Karpas-422 (cell line): ENCODE data around the gene STRIP2. TPM values are rescaled to one million over a fixed set of nuclear protein-coding genes. Genes with fewer than 3 reads are reported as not detected.

Experiments used
- DNase-seq: peaks from one replicate; pipeline ENCODE4 v3.0.0-alpha.2; 2015
- H2AFZ ChIP-seq: fragments of 200-600 bp; sonication (generic); 2 replicates; pipeline ENCODE4 v1.6.1; 2014; ENCODE audit warnings: antibody characterized with exemption, low read length, mixed read lengths
- H3K27ac ChIP-seq: fragments of 200-600 bp; sonication (generic); 2 replicates; pipeline ENCODE4 v1.5.1; 2014; ENCODE audit warnings: mild to moderate bottlenecking, low read length, moderate library complexity
- H3K27me3 ChIP-seq: fragments of 200-600 bp; sonication (generic); 2 replicates; pipeline ENCODE4 v1.6.1; 2014; ENCODE audit warnings: low read length, mixed read lengths
- H3K36me3 ChIP-seq: fragments of 200-600 bp; sonication (generic); 2 replicates; pipeline ENCODE4 v1.6.1; 2014; ENCODE audit warnings: low read length, mixed read lengths; ENCODE audit not compliant: insufficient read depth
- H3K4me1 ChIP-seq: fragments of 200-600 bp; sonication (generic); 2 replicates; pipeline ENCODE4 v1.6.1; 2014; ENCODE audit warnings: mild to moderate bottlenecking, low read length, mixed read lengths
- H3K4me2 ChIP-seq: fragments of 200-600 bp; sonication (generic); 2 replicates; pipeline ENCODE4 v1.6.1; 2014; ENCODE audit warnings: low read length, low read depth, mild to moderate bottlenecking; ENCODE audit not compliant: poor library complexity, severe bottlenecking
- H3K4me3 ChIP-seq: fragments of 200-600 bp; sonication (generic); 2 replicates; pipeline ENCODE4 v1.5.1; 2014; ENCODE audit warnings: mild to moderate bottlenecking, antibody characterized with exemption, low read length, mixed read lengths
- H3K79me2 ChIP-seq: fragments of 200-600 bp; sonication (generic); 2 replicates; pipeline ENCODE4 v1.6.1; 2014; ENCODE audit warnings: mild to moderate bottlenecking, low read length, mixed read lengths
- H3K9ac ChIP-seq: fragments of 200-600 bp; sonication (generic); 2 replicates; pipeline ENCODE4 v1.6.0; 2014; ENCODE audit warnings: low read length
- H3K9me2 ChIP-seq: fragments of 200-600 bp; sonication (generic), shearing (Covaris generic); replicated peaks from 2 replicates; pipeline ENCODE4 v1.6.0; 2014; ENCODE audit warnings: mild to moderate bottlenecking, low read length, moderate library complexity; ENCODE audit not compliant: insufficient read depth
- H3K9me3 ChIP-seq: fragments of 300-700, 200-600 bp; sonication (generic); 2 replicates; pipeline ENCODE4 v1.6.1; 2014; ENCODE audit warnings: low read length, mixed read lengths
- H4K20me1 ChIP-seq: fragments of 200-600 bp; sonication (generic); 2 replicates; pipeline ENCODE4 v1.6.1; 2014; ENCODE audit warnings: mild to moderate bottlenecking, antibody characterized with exemption, low read length, low read depth; ENCODE audit not compliant: insufficient read depth
- total RNA-seq: library from RNA; depleted of rRNA; stranded (reverse); fragments of >200 nt; shearing (Covaris generic); gene quantifications from 2 replicates; pipeline ENCODE4 v1.2.3, GENCODE V29; 2014; ENCODE audit warnings: low replicate concordance

Gene STRIP2
- total RNA-seq, 1 experiment from 2014 or later, result 0.15 TPM

- H3K36me3 ChIP-seq, result no peaks in the 10 kb centered on the region
- H3K4me2 ChIP-seq, result no peak overlapping the region
- H3K27ac ChIP-seq, result no peak overlapping the region
- no peak overlapping the region for H2AFZ ChIP-seq
- no peak overlapping the region for H3K4me3 ChIP-seq
- no peaks in the 10 kb centered on the region for H3K9me2 ChIP-seq
- no peaks in the 10 kb centered on the region for H3K4me1 ChIP-seq
- H3K9me3 ChIP-seq, result no peaks in the 10 kb centered on the region
- DNase-seq, result no peak
- no peak overlapping the region for H3K9ac ChIP-seq
- H3K27me3 ChIP-seq, result no peaks in the 10 kb centered on the region
- H3K79me2 ChIP-seq, result no peaks in the 10 kb centered on the region
- H4K20me1 ChIP-seq, result no peaks in the 10 kb centered on the region
Observed at GRCh38 chr7:129512192-129512591, 78.0 kb downstream of the STRIP2 start.

DNA sequence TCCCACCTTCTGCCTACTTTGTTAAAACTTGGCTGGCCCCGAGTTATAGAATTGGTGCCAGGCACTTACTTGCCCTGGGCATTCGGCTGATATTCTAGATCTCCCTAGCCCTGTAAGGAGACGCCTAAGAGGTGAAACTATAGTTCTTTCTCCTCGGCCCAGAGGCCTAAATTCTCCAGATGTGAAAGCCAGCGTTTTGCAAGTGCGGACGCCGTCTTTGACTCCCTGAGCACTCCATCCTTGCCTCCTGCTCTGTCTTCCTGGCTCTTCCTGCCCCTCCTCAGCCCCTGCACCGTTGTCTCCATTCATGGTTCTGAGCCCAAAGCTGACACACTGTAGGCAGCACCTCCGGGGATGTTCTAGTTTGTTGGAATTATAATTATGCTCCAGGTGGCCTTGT lies 79.3 kb downstream of the STRIP2 start:
- no peaks in the 10 kb centered on the region for H3K9me2 ChIP-seq
- H3K36me3 ChIP-seq, result no peaks in the 10 kb centered on the region
- no peaks in the 10 kb centered on the region for H4K20me1 ChIP-seq
- H3K4me1 ChIP-seq, result no peaks in the 10 kb centered on the region
- H3K9me3 ChIP-seq, result no peaks in the 10 kb centered on the region
- no peaks in the 10 kb centered on the region for H3K79me2 ChIP-seq
- H3K27ac ChIP-seq, result no peak overlapping the region
- DNase-seq, result no peak
- no peak overlapping the region for H3K4me3 ChIP-seq
- H3K27me3 ChIP-seq, result no peaks in the 10 kb centered on the region
- H3K4me2 ChIP-seq, result no peak overlapping the region
- no peak overlapping the region for H3K9ac ChIP-seq
- no peak overlapping the region for H2AFZ ChIP-seq

GRCh38 chr7:129514683-129515082 lies 80.5 kb downstream of the STRIP2 start:
- Histone ChIP-seq H3K79me2 (no peaks in the 10 kb centered on the region), H3K36me3 (no peaks in the 10 kb centered on the region), H3K9ac (no peak overlapping the region), H3K27ac (no peak overlapping the region), H3K9me2 (no peaks in the 10 kb centered on the region), H4K20me1 (no peaks in the 10 kb centered on the region), H3K27me3 (no peaks in the 10 kb centered on the region), H2AFZ (no peak overlapping the region), H3K4me1 (no peaks in the 10 kb centered on the region), H3K9me3 (no peaks in the 10 kb centered on the region), H3K4me3 (no peak overlapping the region), H3K4me2 (no peak overlapping the region)
- DNase-seq, result no peak

GRCh38 chr7:129515381-129515780 lies 81.1 kb downstream of the STRIP2 start:
- H4K20me1 ChIP-seq, result no peaks in the 10 kb centered on the region
- no peak overlapping the region for H3K27ac ChIP-seq
- no peaks in the 10 kb centered on the region for H3K79me2 ChIP-seq
- H3K4me2 ChIP-seq, result no peak overlapping the region
- no peak overlapping the region for H3K4me3 ChIP-seq
- H3K27me3 ChIP-seq, result no peaks in the 10 kb centered on the region
- no peaks in the 10 kb centered on the region for H3K36me3 ChIP-seq
- no peak for DNase-seq
- no peak overlapping the region for H2AFZ ChIP-seq
- H3K9me3 ChIP-seq, result no peaks in the 10 kb centered on the region
- no peaks in the 10 kb centered on the region for H3K9me2 ChIP-seq
- no peaks in the 10 kb centered on the region for H3K4me1 ChIP-seq
- H3K9ac ChIP-seq, result no peak overlapping the region

GRCh38 chr7:129517931-129518330 lies 83.7 kb downstream of the STRIP2 start:
- no peaks in the 10 kb centered on the region for H3K79me2 ChIP-seq
- H3K9me3 ChIP-seq, result no peaks in the 10 kb centered on the region
- no peaks in the 10 kb centered on the region for H3K36me3 ChIP-seq
- no peak overlapping the region for H3K4me2 ChIP-seq
- DNase-seq, result no peak
- no peak overlapping the region for H2AFZ ChIP-seq
- no peaks in the 10 kb centered on the region for H3K27me3 ChIP-seq
- no peak overlapping the region for H3K9ac ChIP-seq
- no peak overlapping the region for H3K4me3 ChIP-seq
- H3K9me2 ChIP-seq, result no peaks in the 10 kb centered on the region
- no peaks in the 10 kb centered on the region for H3K4me1 ChIP-seq
- no peak overlapping the region for H3K27ac ChIP-seq
- no peaks in the 10 kb centered on the region for H4K20me1 ChIP-seq

DNA sequence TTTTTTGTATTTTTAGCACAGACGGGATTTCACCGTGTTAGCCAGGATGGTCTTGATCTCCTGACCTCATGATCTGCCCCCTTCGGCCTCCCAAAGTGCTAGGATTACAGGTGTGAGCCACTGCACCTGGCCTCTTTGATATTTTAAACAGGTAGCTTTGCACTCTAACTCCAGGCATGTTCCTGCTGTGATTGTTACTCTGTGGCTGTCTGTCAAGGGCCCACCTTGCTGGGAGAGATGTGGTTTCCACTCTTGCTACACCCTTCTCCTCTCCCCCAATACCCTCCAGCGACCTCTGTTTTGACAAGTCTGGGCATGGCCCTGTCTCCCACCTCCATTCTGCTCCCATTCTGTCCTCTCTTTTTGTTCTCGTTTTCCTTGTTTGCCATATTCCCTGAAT lies 85.2 kb downstream of the STRIP2 start:
- Histone ChIP-seq H3K79me2 (no peaks in the 10 kb centered on the region), H3K4me2 (no peak overlapping the region), H2AFZ (no peak overlapping the region), H3K9ac (no peak overlapping the region), H3K9me2 (no peaks in the 10 kb centered on the region), H3K4me1 (no peaks in the 10 kb centered on the region), H3K27me3 (no peaks in the 10 kb centered on the region), H4K20me1 (no peaks in the 10 kb centered on the region), H3K27ac (no peak overlapping the region), H3K4me3 (no peak overlapping the region), H3K36me3 (no peaks in the 10 kb centered on the region), H3K9me3 (no peaks in the 10 kb centered on the region)
- DNase-seq, result no peak

DNA sequence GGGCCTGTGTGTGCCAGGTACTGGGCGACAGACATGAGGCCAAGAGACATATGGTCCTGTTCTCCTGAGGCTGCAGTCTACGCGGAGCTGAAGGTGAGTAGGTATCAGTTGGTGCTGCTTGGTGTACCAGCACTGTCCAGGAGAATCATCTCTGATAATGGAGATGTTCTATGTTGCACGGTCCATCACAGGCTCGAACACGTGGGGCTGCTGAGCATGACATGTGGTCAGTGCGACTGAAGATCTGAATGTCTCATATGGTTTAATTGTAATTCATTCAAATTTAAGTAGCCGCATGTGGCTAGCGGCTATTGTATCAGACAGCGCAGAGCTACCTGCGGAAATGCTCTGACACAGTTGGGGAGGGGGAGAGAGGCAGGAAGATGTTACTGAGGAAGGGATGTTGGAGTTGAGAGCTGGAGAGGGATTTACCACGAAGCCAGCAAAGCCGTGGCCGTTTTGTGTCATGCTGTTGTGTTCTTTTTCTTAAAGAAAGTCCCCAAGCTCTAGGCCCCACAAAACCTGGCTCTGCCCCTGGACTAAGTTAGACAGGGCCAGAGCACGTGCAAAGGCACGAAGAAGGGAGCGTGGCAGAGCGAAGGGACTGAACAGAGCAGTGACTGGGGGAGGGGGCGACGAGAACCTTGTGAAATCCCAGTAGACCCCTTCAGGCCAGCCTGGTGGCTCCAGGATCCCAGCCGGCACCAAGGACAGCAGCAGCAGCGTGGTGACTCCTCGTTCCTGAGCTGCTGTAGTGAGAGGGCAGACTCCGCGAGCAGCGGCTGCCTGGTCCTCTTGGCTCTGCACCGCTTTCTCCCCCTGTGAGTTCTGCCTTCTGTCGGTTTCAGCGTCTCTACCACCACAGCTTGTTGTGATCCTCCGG lies 88.1 kb downstream of the STRIP2 start:
- Histone ChIP-seq H3K27ac (no peak overlapping the region), H3K9me2 (no peaks in the 10 kb centered on the region), H4K20me1 (no peaks in the 10 kb centered on the region), H3K4me3 (no peak overlapping the region), H3K9me3 (no peaks in the 10 kb centered on the region), H3K27me3 (no peaks in the 10 kb centered on the region), H3K36me3 (no peaks in the 10 kb centered on the region), H3K4me2 (no peak overlapping the region), H3K4me1 (no peaks in the 10 kb centered on the region), H3K79me2 (no peaks in the 10 kb centered on the region), H2AFZ (no peak overlapping the region), H3K9ac (no peak overlapping the region)
- DNase-seq, result no peak

GRCh38 chr7:129522971-129523340 lies 88.7 kb downstream of the STRIP2 start:
- H3K4me3 ChIP-seq, result no peak overlapping the region
- H2AFZ ChIP-seq, result no peak overlapping the region
- H4K20me1 ChIP-seq, result no peaks in the 10 kb centered on the region
- H3K27me3 ChIP-seq, result no peaks in the 10 kb centered on the region
- H3K27ac ChIP-seq, result no peak overlapping the region
- no peaks in the 10 kb centered on the region for H3K9me2 ChIP-seq
- H3K36me3 ChIP-seq, result no peaks in the 10 kb centered on the region
- no peak for DNase-seq
- H3K9me3 ChIP-seq, result no peaks in the 10 kb centered on the region
- H3K4me1 ChIP-seq, result no peaks in the 10 kb centered on the region
- H3K4me2 ChIP-seq, result no peak overlapping the region
- no peaks in the 10 kb centered on the region for H3K79me2 ChIP-seq
- H3K9ac ChIP-seq, result no peak overlapping the region
